OCI-LY7 (cell line): ENCODE data around the gene ROBO1. TPM values are rescaled to one million over a fixed set of nuclear protein-coding genes. Genes with fewer than 3 reads are reported as not detected.

Experiments
- BruUV-seq: library from RNA; stranded (reverse); fragments of 400-500 nt; replicated peaks from 2 replicates; lab custom pipeline; 2021; lab: Mats Ljungman, UMichigan
- CTCF ChIA-PET: fragments of 300-600 bp; sonication (Branson Sonifier 250); formaldehyde crosslinking; loops from one replicate; lab custom pipeline; 2022; ENCODE audit warnings: antibody characterized with exemption; ENCODE audit not compliant: unreplicated experiment; lab: Charles Lee
- POLR2A ChIA-PET: fragments of 300-600 bp; sonication (Branson Sonifier 250); formaldehyde crosslinking; loops from one replicate; lab custom pipeline; 2022; ENCODE audit warnings: antibody characterized with exemption; lab: Charles Lee
- DNase-seq: peaks from one replicate; pipeline ENCODE4 v3.0.0-alpha.2; 2015; ENCODE audit warnings: low spot score
- H2AFZ ChIP-seq: fragments of 200-600 bp; sonication (generic), shearing (Covaris generic); 2 replicates; pipeline ENCODE4 v1.6.1; 2014; ENCODE audit warnings: mild to moderate bottlenecking, antibody characterized with exemption, low read length, moderate library complexity
- H3K27ac ChIP-seq: fragments of 200-600 bp; sonication (generic); 2 replicates; pipeline ENCODE4 v1.5.1; 2014; ENCODE audit warnings: mixed run types, low read depth, mild to moderate bottlenecking, moderate library complexity, low read length, inconsistent platforms; ENCODE audit not compliant: poor library complexity, severe bottlenecking
- H3K36me3 ChIP-seq: fragments of 200-600 bp; sonication (generic); 2 replicates; pipeline ENCODE4 v1.6.1; 2014; ENCODE audit warnings: mild to moderate bottlenecking, antibody characterized with exemption, low read length, moderate library complexity, mixed read lengths; ENCODE audit not compliant: insufficient read depth
- H3K4me1 ChIP-seq: fragments of 200-600 bp; sonication (generic); 2 replicates; pipeline ENCODE4 v1.5.1; 2014; ENCODE audit warnings: mild to moderate bottlenecking, low read length; ENCODE audit not compliant: insufficient read depth, poor library complexity, severe bottlenecking
- H3K4me2 ChIP-seq: fragments of 200-600 bp; sonication (generic); 2 replicates; pipeline ENCODE4 v1.6.1; 2014; ENCODE audit warnings: mild to moderate bottlenecking, low read length
- H3K4me3 ChIP-seq: fragments of 200-600 bp; sonication (generic); 2 replicates; pipeline ENCODE4 v1.5.1; 2014; ENCODE audit warnings: mild to moderate bottlenecking, low read depth, low read length; ENCODE audit not compliant: poor library complexity, severe bottlenecking
- H3K79me2 ChIP-seq: fragments of 200-600 bp; sonication (generic); 2 replicates; pipeline ENCODE4 v1.6.1; 2016; ENCODE audit warnings: low read depth, mild to moderate bottlenecking, low read length, moderate library complexity, mixed read lengths; ENCODE audit not compliant: insufficient read depth
- H3K9me2 ChIP-seq: fragments of 200-600 bp; sonication (generic); 2 replicates; pipeline ENCODE4 v1.6.1; 2016; ENCODE audit warnings: mild to moderate bottlenecking, low read length, mixed read lengths; ENCODE audit not compliant: insufficient read depth
- H3K9me3 ChIP-seq: fragments of 200-600 bp; sonication (generic); 2 replicates; pipeline ENCODE4 v1.6.1; 2014; ENCODE audit warnings: mild to moderate bottlenecking, mixed run types, low read length, mixed read lengths
- H4K20me1 ChIP-seq: fragments of 200-600 bp; sonication (generic); 2 replicates; pipeline ENCODE4 v1.6.1; 2014; ENCODE audit warnings: mild to moderate bottlenecking, antibody characterized with exemption, low read length, moderate library complexity, mixed read lengths; ENCODE audit not compliant: insufficient read depth
- EZH2phosphoT487 ChIP-seq: fragments of 200-600 bp; sonication (generic); IDR thresholded peaks from 2 replicates; pipeline ENCODE4 v1.6.1; 2018; ENCODE audit warnings: low read depth, borderline replicate concordance, mild to moderate bottlenecking, mixed run types, antibody characterized with exemption, low read length, moderate library complexity, mixed read lengths
- intact Hi-C: fragments of 100-400 bp; cut with micrococcal nuclease; formaldehyde crosslinking; loops from one replicate; pipeline ENCODE4 v1.10.0; 2022; ENCODE audit not compliant: unreplicated experiment
- total RNA-seq, 2 experiments: library from RNA; depleted of rRNA in 1 of 2; stranded (reverse); fragments of >200 nt in 1 of 2; shearing (Covaris generic) in 1 of 2; gene quantifications; 2 replicates each; pipeline ENCODE4 v1.2.3, GENCODE V29; 2014 to 2022
- TF ChIP-seq, protein P1 (sequence below): fragments of 200-600 bp; sonication (generic); conservative IDR thresholded peaks from 2 replicates; pipeline ENCODE4 v1.5.1; 2014; ENCODE audit warnings: mild to moderate bottlenecking, antibody characterized with exemption, low read length, moderate library complexity, mixed read lengths

Gene ROBO1
- total RNA-seq, 2 experiments from 2014 or later = not detected

DNA sequence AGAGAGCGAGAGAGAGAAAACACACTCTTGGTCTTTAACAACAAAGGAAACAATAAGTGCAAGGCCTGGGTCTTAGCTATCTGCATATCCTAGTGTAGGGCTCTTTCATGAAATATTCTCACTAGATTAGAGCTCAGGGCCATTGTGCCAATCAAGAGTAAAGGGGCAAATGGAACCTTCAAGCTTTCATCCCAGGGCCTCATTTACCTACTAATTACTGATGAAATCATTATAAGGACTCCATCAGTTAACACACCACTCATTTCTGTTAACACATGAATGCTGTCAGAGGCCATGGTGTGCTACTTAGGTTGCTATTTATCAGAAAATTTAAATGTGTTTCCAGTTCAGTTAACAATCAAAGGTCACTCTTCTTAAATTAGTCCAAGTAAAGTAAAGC is 597.8 kb downstream of the ROBO1 start:
- no TSS peak for BruUV-seq
- intact Hi-C loops = no loop called here
- CTCF ChIA-PET = interaction anchor here (0.5 kb wide), 1 partner anchor 1678 kb away, joined by 3 read pairs; no protein-coding TSS in a partner anchor

DNA sequence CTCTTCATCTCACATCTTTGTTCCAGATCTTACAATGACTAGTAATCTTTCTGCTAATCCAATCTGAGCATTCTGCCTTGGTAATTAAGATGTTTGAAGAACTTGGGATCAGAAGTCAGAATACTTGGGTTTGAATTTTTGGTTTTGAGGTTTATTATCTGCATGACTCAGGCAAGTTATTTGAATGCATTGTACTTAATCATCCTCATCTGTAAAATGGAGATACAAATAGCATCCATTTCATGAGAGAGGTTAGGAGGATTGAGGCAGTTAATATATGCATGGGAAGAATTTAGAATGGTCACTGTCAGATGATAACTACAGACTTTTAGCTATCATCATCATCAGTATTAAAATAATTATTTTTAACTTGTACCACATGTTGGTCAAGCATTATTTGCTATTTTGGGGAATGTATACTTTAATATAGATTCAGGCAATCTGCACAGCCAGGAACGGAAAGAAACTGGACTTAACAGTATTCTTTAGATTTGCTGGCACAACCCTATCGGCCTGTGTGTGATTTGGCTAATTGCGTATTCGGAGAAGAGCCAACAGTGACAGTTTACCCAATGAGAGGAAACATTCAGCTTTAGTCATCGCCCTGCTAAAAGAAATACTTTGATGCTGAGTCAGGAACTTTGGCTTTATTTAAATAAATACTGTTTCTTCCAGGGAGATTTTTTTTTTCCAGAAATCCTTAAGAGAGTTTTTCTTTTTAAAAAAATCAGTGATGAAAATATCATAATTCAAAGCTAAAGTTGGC is 600.0 kb downstream of the ROBO1 start:
- Histone ChIP-seq H4K20me1 (no peaks in the 10 kb centered on the region), H3K9me2 (no peaks in the 10 kb centered on the region), H3K4me3 (no peak overlapping the region), H3K36me3 (no peaks in the 10 kb centered on the region), H3K4me1 (no peaks in the 10 kb centered on the region), H2AFZ (no peak overlapping the region), H3K79me2 (no peaks in the 10 kb centered on the region), H3K4me2 (no peak overlapping the region), H3K9me3 (no peaks in the 10 kb centered on the region), H3K27ac (no peak overlapping the region)
- intact Hi-C loops = no loop called here
- no peak for TF ChIP-seq EZH2phosphoT487
- POLR2A ChIA-PET = interaction anchor here (0.9 kb wide), 1 partner anchor 16 kb away, joined by 3 read pairs; no protein-coding TSS in a partner anchor
- CTCF ChIA-PET = no interaction called here
- no TSS peak for BruUV-seq
- no peak for DNase-seq

More for the DNA sequence above, 597.8 kb downstream of the ROBO1 start:
- H3K4me1 ChIP-seq = no peaks in the 10 kb centered on the region
- H3K4me2 ChIP-seq = no peak overlapping the region
- H3K79me2 ChIP-seq = no peaks in the 10 kb centered on the region
- no peak overlapping the region for H3K4me3 ChIP-seq
- no peaks in the 10 kb centered on the region for H3K9me2 ChIP-seq
- no peaks in the 10 kb centered on the region for H3K9me3 ChIP-seq
- POLR2A ChIA-PET = interaction anchor here (0.7 kb wide), 1 partner anchor 43 kb away, joined by 3 read pairs; no protein-coding TSS in a partner anchor
- H3K27ac ChIP-seq = no peak overlapping the region
- H2AFZ ChIP-seq = no peak overlapping the region
- no peaks in the 10 kb centered on the region for H3K36me3 ChIP-seq
- TF ChIP-seq, protein P1, sequence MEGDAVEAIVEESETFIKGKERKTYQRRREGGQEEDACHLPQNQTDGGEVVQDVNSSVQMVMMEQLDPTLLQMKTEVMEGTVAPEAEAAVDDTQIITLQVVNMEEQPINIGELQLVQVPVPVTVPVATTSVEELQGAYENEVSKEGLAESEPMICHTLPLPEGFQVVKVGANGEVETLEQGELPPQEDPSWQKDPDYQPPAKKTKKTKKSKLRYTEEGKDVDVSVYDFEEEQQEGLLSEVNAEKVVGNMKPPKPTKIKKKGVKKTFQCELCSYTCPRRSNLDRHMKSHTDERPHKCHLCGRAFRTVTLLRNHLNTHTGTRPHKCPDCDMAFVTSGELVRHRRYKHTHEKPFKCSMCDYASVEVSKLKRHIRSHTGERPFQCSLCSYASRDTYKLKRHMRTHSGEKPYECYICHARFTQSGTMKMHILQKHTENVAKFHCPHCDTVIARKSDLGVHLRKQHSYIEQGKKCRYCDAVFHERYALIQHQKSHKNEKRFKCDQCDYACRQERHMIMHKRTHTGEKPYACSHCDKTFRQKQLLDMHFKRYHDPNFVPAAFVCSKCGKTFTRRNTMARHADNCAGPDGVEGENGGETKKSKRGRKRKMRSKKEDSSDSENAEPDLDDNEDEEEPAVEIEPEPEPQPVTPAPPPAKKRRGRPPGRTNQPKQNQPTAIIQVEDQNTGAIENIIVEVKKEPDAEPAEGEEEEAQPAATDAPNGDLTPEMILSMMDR = no peak
- no peak for DNase-seq
- no peaks in the 10 kb centered on the region for H4K20me1 ChIP-seq

DNA sequence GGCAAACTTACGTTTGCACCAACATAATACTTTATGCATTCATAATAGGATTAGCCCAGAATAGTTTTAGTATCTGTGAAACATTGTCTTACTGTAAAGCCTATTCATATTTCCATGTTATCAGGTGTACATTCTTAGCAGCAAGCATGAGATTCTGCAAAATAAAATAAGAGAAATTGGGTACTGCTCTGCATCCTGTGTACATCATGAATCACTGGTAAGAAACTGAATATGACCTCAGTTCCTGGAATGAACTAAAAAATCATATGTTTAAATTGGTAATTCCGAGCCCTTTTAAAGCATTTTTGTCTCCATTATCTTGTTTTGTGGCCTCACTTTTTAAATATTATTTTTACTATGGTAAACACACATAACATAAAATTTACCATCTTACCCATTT is 605.1 kb downstream of the ROBO1 start:
- H3K4me1 ChIP-seq = no peaks in the 10 kb centered on the region
- H3K9me3 ChIP-seq = no peaks in the 10 kb centered on the region
- no peaks in the 10 kb centered on the region for H4K20me1 ChIP-seq
- H2AFZ ChIP-seq = no peak overlapping the region
- DNase-seq = no peak
- no peaks in the 10 kb centered on the region for H3K9me2 ChIP-seq
- no peaks in the 10 kb centered on the region for H3K79me2 ChIP-seq
- H3K4me2 ChIP-seq = no peak overlapping the region
- TF ChIP-seq EZH2phosphoT487 = no peak
- TF ChIP-seq, protein P1 = no peak
- no TSS peak for BruUV-seq
- H3K4me3 ChIP-seq = no peak overlapping the region
- ChIA-PET CTCF (no interaction called here), POLR2A (no interaction called here)
- no peak overlapping the region for H3K27ac ChIP-seq
- intact Hi-C loops = no loop called here
- no peaks in the 10 kb centered on the region for H3K36me3 ChIP-seq
